GM23248 (cell line): ENCODE data around the gene OR4C5.
"Not testable (repeated sequence)": the region's sequence is repeated elsewhere in the genome, so short reads cannot be mapped to it uniquely, and the experiment has no call there.

Experiments
- EZH2 ChIP-seq: fragments of 200-600 bp; sonication (generic); IDR thresholded peaks from 2 replicates; pipeline ENCODE4 v1.6.1; 2018; ENCODE audit warnings: antibody characterized with exemption, mild to moderate bottlenecking; ENCODE audit not compliant: insufficient read depth, poor library complexity, severe bottlenecking
- EZH2phosphoT487 ChIP-seq: fragments of 200-600 bp; sonication (generic); IDR thresholded peaks from 2 replicates; pipeline ENCODE4 v1.6.1; 2018; ENCODE audit warnings: antibody characterized with exemption, moderate library complexity, mild to moderate bottlenecking, low read depth; ENCODE audit not compliant: insufficient read depth

- TF ChIP-seq EZH2phosphoT487, EZH2: not testable (repeated sequence)
Observed at GRCh38 chr11:48342505-48342904, 23.8 kb downstream of the OR4C5 start.
